DOHH2 (cell line): ENCODE results near the gene GATAD2B.

Experiments used
- EZH2phosphoT487 ChIP-seq: fragments of 200-600 bp; sonication (generic); IDR thresholded peaks from 2 replicates; pipeline ENCODE4 v1.6.1; 2017; ENCODE audit warnings: borderline replicate concordance, mild to moderate bottlenecking, antibody characterized with exemption, low read length, moderate library complexity, mixed read lengths
- TF ChIP-seq, protein P1 (sequence below): fragments of 200-600 bp; sonication (generic); IDR thresholded peaks from one replicate; pipeline ENCODE4 v1.5.1; 2014; ENCODE audit warnings: antibody characterized with exemption, mild to moderate bottlenecking, low read depth, low read length; ENCODE audit not compliant: poor library complexity, severe bottlenecking

DNA sequence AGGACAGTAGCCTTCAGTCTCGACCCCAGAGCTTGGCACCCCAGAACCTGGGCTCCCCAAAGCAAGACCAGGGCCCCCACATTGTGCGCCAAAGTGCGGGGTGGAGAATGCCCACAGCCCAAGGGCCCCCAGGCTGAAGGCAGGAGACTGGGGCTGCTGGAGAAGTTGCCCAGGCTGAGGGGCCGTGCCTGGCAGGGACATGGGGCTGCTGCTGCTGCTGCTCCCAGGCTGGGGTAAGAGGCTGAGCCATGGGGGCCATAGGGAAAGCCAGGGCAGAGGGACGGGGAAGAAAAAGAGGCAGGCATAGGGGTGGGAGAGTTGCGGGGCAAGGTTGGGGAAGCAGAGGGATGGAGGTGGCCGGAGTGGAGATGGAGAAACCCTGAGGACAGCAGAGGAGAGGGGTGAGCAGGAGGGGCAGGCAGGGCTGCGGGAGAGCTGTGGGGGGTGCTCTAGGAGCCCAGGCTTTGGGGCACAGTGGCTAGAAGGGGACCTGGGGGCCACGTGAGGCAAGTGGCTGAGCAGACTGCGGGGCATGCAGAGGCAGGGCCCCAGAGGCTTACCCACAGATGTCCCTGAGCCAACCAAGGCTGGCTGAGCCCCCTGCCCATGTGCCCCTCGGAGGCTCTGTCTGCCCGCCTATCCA, 128.7 kb downstream of the GATAD2B start:
- TF ChIP-seq, protein P1, sequence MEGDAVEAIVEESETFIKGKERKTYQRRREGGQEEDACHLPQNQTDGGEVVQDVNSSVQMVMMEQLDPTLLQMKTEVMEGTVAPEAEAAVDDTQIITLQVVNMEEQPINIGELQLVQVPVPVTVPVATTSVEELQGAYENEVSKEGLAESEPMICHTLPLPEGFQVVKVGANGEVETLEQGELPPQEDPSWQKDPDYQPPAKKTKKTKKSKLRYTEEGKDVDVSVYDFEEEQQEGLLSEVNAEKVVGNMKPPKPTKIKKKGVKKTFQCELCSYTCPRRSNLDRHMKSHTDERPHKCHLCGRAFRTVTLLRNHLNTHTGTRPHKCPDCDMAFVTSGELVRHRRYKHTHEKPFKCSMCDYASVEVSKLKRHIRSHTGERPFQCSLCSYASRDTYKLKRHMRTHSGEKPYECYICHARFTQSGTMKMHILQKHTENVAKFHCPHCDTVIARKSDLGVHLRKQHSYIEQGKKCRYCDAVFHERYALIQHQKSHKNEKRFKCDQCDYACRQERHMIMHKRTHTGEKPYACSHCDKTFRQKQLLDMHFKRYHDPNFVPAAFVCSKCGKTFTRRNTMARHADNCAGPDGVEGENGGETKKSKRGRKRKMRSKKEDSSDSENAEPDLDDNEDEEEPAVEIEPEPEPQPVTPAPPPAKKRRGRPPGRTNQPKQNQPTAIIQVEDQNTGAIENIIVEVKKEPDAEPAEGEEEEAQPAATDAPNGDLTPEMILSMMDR, result no peak
- no peak for TF ChIP-seq EZH2phosphoT487
